ENCODE data around the gene PRPF40A.

Gene PRPF40A

DNA sequence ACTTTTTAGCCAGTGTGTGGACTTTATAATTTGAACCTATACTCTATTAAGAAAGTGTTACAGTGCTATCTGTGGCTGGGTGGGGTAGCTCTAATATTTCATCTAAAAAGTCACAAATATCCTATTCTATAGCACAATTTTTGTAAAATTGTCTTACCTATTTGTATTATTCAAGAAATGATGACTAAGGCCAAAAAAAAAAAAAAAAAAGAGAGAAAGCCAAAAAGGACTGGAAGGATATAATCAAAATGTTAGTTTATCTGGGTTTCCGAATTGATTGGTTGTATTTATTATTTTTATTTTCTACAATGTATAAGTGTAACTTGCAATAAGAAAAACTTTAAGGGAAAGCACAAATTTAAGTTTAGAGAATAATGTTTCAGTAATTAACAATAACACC, 6.7 kb upstream of the PRPF40A start:
- TF ChIP-seq, protein P1, sequence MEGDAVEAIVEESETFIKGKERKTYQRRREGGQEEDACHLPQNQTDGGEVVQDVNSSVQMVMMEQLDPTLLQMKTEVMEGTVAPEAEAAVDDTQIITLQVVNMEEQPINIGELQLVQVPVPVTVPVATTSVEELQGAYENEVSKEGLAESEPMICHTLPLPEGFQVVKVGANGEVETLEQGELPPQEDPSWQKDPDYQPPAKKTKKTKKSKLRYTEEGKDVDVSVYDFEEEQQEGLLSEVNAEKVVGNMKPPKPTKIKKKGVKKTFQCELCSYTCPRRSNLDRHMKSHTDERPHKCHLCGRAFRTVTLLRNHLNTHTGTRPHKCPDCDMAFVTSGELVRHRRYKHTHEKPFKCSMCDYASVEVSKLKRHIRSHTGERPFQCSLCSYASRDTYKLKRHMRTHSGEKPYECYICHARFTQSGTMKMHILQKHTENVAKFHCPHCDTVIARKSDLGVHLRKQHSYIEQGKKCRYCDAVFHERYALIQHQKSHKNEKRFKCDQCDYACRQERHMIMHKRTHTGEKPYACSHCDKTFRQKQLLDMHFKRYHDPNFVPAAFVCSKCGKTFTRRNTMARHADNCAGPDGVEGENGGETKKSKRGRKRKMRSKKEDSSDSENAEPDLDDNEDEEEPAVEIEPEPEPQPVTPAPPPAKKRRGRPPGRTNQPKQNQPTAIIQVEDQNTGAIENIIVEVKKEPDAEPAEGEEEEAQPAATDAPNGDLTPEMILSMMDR (conservative IDR thresholded peaks at IDR 0.05), result no peak
- peak overlapping the region; percentile 61 for H3K27ac ChIP-seq

DNA sequence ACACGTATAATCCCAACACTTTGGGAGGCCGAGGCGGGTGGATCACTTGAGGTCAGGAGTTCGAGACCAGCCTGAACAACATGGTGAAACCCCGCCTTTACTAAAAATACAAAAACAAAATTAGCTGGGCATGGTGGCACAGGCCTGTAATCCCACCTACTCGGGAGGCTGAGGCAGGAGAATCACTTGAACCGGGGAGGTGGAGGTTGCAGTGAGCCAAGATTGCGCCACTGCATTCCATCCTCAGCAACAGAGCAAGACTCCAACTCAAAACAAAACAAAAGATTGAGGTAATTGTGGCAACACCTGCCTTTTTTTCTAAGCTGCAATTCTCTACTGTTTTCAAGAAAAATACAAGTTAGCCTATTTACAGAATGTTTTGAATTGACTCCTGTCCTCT, 5.4 kb upstream of the PRPF40A start:
- peak overlapping the region; percentile 61 for H3K27ac ChIP-seq

DNA sequence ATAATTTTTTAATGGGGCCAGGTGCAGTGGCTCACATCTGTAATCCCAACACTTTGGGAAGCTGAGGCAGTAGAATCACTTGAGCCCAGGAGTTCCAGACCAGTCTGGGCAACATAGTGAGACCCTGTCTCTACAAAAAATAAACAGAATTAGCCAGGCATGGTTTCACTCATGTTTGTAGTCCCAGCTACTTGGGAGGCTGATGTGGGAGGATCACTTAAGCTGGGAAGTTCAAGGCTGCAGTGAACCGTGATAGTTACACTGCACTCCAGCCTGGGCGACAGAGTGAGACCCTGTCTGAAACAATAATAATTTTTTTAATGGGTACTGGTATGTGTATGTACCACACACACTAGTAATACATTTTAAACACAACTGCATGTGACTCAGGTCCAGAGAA, 3.5 kb upstream of the PRPF40A start:
- TF ChIP-seq, protein P1 (conservative IDR thresholded peaks at IDR 0.05), result no peak

DNA sequence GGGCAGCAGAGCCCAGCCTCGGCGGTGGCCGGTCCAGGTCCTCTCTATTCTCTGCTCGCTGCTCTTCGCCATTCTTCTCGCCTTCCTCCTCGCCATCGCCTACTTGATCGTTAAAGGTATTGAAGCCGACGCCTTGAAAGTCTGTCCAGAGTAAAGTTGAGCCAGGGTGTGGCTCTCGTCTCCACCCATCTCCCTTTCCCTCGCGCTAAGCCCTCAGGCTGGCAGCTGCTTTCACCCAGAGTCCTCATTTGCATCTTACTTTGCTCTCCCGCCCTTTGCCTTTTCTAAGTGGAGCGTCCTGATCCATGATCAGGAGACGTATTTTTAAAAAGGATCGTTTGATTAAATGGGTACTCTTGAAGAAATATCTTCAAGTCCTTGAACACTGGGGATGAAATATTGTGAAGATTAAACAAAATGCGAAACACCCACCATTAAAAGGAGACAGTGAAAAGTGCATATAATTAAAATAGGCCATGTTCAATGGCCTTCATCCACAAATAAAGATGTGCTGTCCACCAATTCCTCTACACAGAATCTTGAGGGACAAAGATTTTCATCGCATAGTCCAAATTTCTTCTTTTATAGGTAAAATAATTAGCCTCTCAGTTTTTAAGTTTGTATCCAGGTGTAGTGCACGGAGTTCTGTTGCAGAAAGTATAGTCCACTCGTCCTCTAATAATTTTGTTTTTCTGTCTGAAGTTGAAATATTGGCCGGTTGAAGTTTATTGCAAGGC, 1.8 kb upstream of the PRPF40A start:
- H3K27ac ChIP-seq, result peak overlapping the region; percentile 94
- TF ChIP-seq, protein P1 (conservative IDR thresholded peaks at IDR 0.05), result no peak

More for the DNA sequence above, 3.5 kb upstream of the PRPF40A start:
- no peak overlapping the region; the same call in 1 of the 2 replicates for H3K27ac ChIP-seq

DNA sequence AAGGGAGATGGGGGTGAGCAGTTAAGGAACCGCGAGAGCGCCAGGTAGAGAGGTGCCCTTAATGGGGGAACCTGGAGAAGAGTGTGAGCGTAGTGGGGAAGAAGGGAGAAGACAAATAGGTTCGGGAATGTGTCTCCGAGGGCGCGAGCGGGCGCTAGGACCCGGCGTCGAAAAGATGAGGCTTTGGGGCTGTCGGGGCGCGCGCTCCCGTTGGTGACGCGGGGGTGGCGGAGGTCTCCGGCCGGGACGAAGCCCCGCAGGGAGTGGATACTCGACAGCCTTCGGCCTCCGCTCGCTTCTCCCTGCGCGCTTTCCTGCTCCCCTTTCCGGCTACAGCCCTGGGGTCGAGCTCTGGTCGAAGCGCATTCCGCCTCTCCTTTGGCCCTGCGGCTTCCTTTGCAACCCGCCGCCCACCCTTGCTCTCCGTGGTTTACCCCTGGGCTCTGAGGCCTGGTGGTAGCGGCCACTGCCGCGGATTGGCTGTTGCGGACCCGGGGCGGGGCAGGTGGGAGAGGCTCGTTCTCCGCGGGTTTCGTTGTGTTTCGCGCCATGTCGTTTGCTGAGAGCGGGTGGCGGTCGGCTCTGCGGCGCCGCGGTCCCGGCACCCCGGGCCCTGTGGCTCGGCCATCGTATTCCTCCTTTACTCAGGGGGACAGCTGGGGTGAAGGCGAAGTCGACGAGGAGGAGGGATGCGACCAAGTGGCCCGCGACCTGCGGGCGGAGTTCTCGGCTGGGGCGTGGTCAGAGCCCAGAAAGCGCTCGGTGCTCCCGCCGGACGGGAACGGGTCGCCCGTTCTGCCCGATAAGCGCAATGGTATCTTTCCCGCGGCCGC, 1.0 kb upstream of the PRPF40A start, which contains the start of gene ARL6IP6:
Gene ARL6IP6 (plus strand): TSS at position 545 of the 833 bp plus-strand sequence. CDS start 5 bp downstream, at position 550.
- TF ChIP-seq, protein P1 (conservative IDR thresholded peaks at IDR 0.05), result no peak
- H3K27ac ChIP-seq, result peak within 1 kb of the TSS; percentile 94

DNA sequence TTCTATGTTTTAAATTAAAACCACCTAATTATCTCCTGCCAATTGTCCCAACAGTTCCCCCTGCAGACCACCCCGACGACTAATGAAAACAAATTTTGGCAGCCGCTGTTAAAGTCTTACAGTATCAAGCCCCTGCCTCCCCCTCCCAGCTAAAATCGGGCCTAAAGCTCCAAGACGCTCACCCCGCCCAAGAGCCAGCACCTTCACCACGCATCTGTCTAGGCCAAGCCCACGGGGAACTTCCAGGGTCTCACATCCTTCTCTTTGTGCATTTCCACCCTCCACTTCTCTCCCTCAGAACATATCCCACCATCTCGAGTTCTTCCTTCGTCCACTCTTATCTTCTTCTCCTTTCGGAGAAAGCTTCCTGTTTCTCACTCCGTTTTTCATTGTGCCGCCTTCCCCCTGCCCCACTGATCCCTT, 445 bp downstream of the PRPF40A start:
- TF ChIP-seq, protein P1 (conservative IDR thresholded peaks at IDR 0.05), result no peak
- H3K27ac ChIP-seq, result peak overlapping the region; percentile 94

DNA sequence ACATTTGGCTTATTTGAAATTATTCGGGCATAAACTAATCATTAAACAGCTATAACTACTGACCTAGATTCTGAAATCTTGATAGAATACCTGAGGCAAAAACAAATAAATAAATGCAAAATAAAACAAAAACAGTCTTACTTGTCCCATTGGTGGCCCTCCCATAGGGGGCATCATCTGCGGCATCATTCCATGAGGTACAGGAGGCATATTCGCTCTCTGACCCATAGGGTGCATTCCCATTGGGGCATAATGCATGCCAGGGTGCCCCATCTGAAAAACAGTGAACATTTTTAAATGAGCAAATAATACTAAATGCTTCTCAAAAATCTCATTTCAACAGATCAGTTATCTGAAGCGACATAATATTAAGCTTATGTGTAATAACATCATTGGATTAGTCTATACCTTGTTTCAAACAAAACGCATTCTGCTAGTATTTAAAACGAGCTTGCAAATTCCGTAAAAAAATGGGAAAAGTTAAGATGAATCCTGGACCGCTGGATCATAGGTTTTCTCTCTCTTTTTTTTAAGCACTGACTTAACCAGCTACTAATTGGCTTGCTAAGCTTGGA, 1.3 kb downstream of the PRPF40A start:
- H3K27ac ChIP-seq, result peak overlapping the region; percentile 94
- TF ChIP-seq, protein P1 (conservative IDR thresholded peaks at IDR 0.05), result peak; percentile 60

Data from VCaP (cell line).